ENCODE measurements around the gene WDR27. TPM values are rescaled to one million over a fixed set of nuclear protein-coding genes. Genes with fewer than 3 reads are reported as not detected.

WDR27 gene
- polyA plus RNA-seq, 2 of the 4 experiments (the other 2 are of a cell fraction), result 18.9 to 36.1 TPM

- FAIRE-seq (no peak), DNase-seq (ENCODE audit: low read depth in 1 of 2, low spot score in 1 of 2) (no peak), ATAC-seq (no peak)
- Histone ChIP-seq H3K9me3 (no peaks in the 10 kb centered on the region; the same call in 1 of the 3 replicates), H3K4me1 (no peaks in the 10 kb centered on the region), H3K4me2 (no peak overlapping the region), H3K4me3 (no peak overlapping the region), H3K27ac (no peak overlapping the region)
- TF ChIP-seq FOSB (CRISPR knock-in tag; IDR thresholded peaks at IDR 0.05) (no peak), TP53 (CRISPR knock-in tag; IDR thresholded peaks at IDR 0.05) (no peak), EHF (CRISPR knock-in tag; IDR thresholded peaks at IDR 0.05) (no peak), POLR2AphosphoS2 (conservative IDR thresholded peaks at IDR 0.05; ENCODE audit: low read length) (no peak), HEYL (CRISPR knock-in tag; IDR thresholded peaks at IDR 0.05) (no peak), RCOR1 (IDR thresholded peaks at IDR 0.05; ENCODE audit: low read depth, low read length) (no peak), NR3C1 (IDR thresholded peaks at IDR 0.05) (no peak)
- WGBS (ENCODE audit: missing lambda C conversion rate), result 83% methylated on average over 7 of the region's 34 CpGs
- CTCF ChIA-PET, result no interaction called here
- POLR2A ChIA-PET, result no interaction called here
Observed at GRCh38 chr6:169479783-169480495, 221.9 kb downstream of the WDR27 start.

DNA sequence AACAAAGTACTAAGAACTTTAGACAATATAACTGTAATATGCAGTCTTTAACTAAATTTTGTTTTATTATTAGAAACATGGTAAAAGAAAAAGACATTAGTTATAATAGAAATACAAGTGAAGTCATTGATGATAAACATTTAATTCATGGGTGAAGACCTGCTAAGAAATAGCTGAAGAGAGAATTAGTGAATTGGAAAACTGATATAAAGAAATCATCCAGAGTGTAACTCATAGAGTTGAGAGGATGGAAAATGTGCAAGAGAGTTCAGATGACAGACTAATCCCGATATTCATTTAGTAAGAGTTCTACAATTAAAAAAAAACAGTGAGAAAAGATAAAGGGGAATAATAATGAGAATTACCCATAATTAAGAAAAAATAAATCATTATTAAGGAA is 227.5 kb downstream of the WDR27 start:
- Histone ChIP-seq H3K4me2 (no peak overlapping the region), H3K4me1 (no peaks in the 10 kb centered on the region), H3K27ac (no peak overlapping the region), H3K4me3 (no peak overlapping the region), H3K9me3 (peaks cover 4% of the 10 kb centered on the region)
- no peak for DNase-seq (ENCODE audit: low read depth in 1 of 2, low spot score in 1 of 2)
- POLR2A ChIA-PET, result no interaction called here
- no peak for TF ChIP-seq EP300 (IDR thresholded peaks at IDR 0.05)
- TF ChIP-seq CHD4 (IDR thresholded peaks at IDR 0.05; ENCODE audit: borderline replicate concordance), result no peak
- no peak for TF ChIP-seq ZC3H11A (IDR thresholded peaks at IDR 0.05)
- no peak for TF ChIP-seq BHLHE40 (IDR thresholded peaks at IDR 0.05; ENCODE audit: low read depth, low read length)
- no peak for TF ChIP-seq NFE2L2 (conservative IDR thresholded peaks at IDR 0.05; ENCODE audit: low read length)
- TF ChIP-seq CHD2 (IDR thresholded peaks at IDR 0.05; ENCODE audit: low read length, partially characterized antibody), result no peak
- no peak for TF ChIP-seq TP53 (CRISPR knock-in tag; IDR thresholded peaks at IDR 0.05)
- TF ChIP-seq HDAC2 (IDR thresholded peaks at IDR 0.05), result no peak
- TF ChIP-seq RAD21 (conservative IDR thresholded peaks at IDR 0.05 in 1 of 2, IDR thresholded peaks at IDR 0.05 in 1 of 2), result no peak
- no peak for TF ChIP-seq HOXA7 (CRISPR knock-in tag; IDR thresholded peaks at IDR 0.05)
- TF ChIP-seq CBX2 (IDR thresholded peaks at IDR 0.05; ENCODE audit: borderline replicate concordance, low read depth), result no peak
- TF ChIP-seq TFCP2L1 (CRISPR knock-in tag; IDR thresholded peaks at IDR 0.05), result no peak
- TF ChIP-seq, protein P1, sequence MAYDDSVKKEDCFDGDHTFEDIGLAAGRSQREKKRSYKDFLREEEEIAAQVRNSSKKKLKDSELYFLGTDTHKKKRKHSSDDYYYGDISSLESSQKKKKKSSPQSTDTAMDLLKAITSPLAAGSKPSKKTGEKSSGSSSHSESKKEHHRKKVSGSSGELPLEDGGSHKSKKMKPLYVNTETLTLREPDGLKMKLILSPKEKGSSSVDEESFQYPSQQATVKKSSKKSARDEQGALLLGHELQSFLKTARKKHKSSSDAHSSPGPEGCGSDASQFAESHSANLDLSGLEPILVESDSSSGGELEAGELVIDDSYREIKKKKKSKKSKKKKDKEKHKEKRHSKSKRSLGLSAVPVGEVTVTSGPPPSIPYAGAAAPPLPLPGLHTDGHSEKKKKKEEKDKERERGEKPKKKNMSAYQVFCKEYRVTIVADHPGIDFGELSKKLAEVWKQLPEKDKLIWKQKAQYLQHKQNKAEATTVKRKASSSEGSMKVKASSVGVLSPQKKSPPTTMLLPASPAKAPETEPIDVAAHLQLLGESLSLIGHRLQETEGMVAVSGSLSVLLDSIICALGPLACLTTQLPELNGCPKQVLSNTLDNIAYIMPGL (CRISPR knock-in tag; IDR thresholded peaks at IDR 0.05; ENCODE audit: borderline replicate concordance), result no peak
- TF ChIP-seq ZSCAN20 (CRISPR knock-in tag; IDR thresholded peaks at IDR 0.05), result no peak
- no peak for TF ChIP-seq E2F6 (IDR thresholded peaks at IDR 0.05; ENCODE audit: borderline replicate concordance, low read depth)
- TF ChIP-seq JUNB (IDR thresholded peaks at IDR 0.05), result no peak
- no peak for FAIRE-seq
- CTCF ChIA-PET, result no interaction called here
- WGBS (ENCODE audit: missing lambda C conversion rate), result 5% methylated on average over 1 of the region's 1 CpG
- no peak for ATAC-seq

DNA sequence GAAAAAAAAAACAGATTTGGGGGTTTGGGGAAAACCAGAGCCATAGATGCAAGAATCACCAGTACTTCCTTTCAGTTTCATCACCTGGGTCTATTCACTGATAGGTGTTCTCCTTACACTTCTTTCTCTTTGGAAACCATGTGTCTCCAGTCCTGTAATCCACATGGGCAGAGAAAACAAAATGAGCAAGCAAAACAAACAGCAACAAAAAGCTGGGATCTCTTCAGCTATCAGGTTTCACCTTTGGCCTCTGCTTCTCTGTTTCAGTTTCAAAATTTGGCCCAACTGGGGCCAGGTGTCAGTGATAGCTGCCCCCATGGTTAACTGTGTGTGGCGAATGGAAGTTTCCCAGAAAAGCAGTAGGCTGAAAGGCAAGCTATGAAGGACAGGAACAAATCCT is 228.2 kb downstream of the WDR27 start:
- no peak for DNase-seq (ENCODE audit: low read depth in 1 of 2, low spot score in 1 of 2)
- TF ChIP-seq CBX2 (IDR thresholded peaks at IDR 0.05; ENCODE audit: borderline replicate concordance, low read depth) (no peak), PBX3 (IDR thresholded peaks at IDR 0.05) (no peak), RAD21 (conservative IDR thresholded peaks at IDR 0.05 in 1 of 2, IDR thresholded peaks at IDR 0.05 in 1 of 2) (no peak), MAX (IDR thresholded peaks at IDR 0.05) (no peak), RARB (CRISPR knock-in tag; IDR thresholded peaks at IDR 0.05) (no peak)
- FAIRE-seq, result no peak
- no peak overlapping the region for H3K4me2 ChIP-seq
- ATAC-seq, result no peak
- peaks cover 4% of the 10 kb centered on the region for H3K9me3 ChIP-seq
- no peak overlapping the region for H3K4me3 ChIP-seq
- POLR2A ChIA-PET, result no interaction called here
- CTCF ChIA-PET, result no interaction called here
- no peak overlapping the region for H3K27ac ChIP-seq
- WGBS (ENCODE audit: missing lambda C conversion rate), result 59% methylated on average over 1 of the region's 1 CpG
- H3K4me1 ChIP-seq, result no peaks in the 10 kb centered on the region
